HG02870 (cell line): ENCODE measurements around the gene PLPPR3.
"Not testable (repeated sequence)": the region's sequence is repeated elsewhere in the genome, so short reads cannot be mapped to it uniquely, and the experiment has no call there.

Experiments
- ATAC-seq: cut with Tn5 transposase; IDR thresholded peaks from one replicate; pipeline ENCODE4 v1.9.1; 2021; ENCODE audit warnings: mild to moderate bottlenecking, moderate library complexity; ENCODE audit not compliant: unreplicated experiment

PLPPR3 gene

DNA sequence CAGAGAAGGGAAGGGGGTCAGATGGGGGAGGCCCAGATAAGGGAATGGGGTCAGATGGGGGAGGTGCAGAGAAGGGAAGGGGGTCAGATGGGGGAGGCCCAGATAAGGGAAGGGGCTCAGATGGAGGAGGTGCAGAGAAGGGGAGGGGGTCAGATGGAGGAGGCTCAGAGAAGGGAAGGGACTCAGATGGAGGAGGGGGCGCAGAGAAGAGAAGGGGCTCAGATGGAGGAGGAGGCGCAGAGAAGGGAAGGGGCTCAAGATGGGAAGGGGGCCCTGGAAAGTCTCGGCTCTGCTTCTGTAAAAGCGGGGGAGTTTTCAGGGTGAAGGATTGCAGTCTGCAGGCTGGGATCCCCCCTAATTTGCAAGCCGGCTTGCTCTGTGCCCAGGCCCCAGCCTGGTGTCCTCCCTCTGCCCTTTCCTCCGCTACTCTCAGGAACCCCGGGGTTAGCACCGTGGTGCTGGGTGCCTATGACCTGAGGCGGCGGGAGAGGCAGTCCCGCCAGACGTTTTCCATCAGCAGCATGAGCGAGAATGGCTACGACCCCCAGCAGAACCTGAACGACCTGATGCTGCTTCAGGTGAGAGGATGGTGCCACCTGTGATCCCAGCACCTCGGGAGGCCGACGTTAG, 7.5 kb upstream of the PLPPR3 start:
- no peak for ATAC-seq

- ATAC-seq: no peak
Measured at GRCh38 chr19:827710-828321, 6.1 kb upstream of the PLPPR3 start, which contains the start of gene AZU1. Gene AZU1, plus strand, starts transcription at chr19:827837. Its CDS starts 10 bp downstream, at chr19:827847.

DNA sequence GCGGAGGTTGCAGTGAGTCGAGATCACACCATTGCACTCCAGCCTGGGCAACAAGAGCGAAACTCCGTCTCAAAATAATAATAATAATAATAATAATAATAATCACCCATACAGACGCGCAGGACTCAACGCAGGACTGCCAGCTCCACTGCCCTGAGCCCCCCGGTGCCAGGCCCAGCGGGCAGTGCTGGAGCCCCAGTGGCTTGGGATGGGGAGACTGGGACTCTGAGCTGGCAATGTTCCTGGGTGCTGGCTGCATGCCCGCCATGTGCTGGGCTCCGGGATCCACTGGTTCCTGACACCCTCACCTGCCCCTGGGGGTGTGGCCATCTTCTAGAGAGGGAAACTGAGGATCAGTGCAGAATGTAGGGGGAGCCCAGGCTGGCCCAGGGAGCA, 5.6 kb upstream of the PLPPR3 start:
- no peak for ATAC-seq

DNA sequence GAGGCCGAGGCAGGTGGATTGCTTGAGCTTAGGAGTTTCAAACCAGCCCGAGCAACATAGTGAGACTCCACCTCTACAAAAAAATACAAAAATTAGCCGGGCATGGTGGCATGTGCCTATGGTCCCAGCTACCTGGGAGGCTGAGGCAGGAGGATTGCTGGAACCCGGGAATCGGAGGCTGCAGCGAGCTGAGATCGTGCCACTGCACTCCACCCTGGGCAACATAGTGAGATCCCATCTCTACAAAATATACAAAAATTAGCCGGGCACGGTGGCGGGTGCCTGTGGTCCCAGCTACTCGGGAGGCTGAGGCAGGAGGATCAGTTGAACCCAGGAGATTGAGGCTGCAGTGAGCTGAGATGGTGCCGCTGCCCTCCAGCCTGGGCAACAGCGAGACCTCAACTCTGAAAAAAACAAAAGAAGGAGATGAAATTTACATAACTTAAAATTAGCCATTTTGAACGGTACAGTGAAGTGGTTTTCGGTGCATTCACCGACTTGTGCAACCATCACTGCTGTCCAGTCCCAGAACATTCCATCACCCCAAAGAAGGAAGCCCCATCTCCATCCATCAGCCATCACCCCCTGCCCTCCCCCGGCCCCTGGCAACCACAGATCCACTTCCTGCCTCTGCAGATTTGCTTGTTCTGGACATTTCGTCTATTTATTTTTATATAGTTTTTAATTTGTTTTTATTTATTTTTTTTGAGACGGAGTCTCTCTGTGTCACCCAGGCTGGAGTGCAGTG, 4.3 kb upstream of the PLPPR3 start:
- no peak for ATAC-seq

GRCh38 chr19:824885-825284, 3.1 kb upstream of the PLPPR3 start:
- no peak for ATAC-seq

DNA sequence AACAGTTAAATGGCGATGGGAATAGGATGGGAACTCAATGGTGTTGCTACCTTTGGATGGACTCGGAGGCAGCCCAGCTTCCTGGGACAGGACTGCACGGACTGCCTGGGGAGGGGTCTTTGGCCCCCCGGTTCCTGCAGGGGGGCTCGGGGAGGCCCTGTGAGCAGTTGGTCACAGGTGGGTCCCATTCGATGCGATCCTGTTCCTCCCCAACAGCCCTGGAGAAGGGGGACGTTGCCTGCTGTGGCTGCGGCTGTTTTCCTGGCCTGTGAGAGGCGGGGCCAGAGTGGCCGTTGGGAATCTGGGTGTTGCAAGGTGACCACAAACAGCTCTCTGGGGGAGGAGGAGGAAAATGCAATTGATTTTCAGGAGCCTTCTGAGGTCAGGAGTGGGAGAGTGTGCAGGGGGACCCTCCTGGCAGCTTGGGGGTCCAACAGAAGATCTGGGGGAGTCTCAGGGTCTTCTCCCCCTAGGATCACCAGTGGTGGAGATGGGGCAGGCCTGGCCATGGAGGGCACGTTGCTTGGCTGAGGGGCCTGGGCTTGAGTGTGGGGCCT, 1.9 kb upstream of the PLPPR3 start:
- ATAC-seq: no peak

GRCh38 chr19:821231-821824, 427 bp downstream of the PLPPR3 start:
- ATAC-seq: no peak

DNA sequence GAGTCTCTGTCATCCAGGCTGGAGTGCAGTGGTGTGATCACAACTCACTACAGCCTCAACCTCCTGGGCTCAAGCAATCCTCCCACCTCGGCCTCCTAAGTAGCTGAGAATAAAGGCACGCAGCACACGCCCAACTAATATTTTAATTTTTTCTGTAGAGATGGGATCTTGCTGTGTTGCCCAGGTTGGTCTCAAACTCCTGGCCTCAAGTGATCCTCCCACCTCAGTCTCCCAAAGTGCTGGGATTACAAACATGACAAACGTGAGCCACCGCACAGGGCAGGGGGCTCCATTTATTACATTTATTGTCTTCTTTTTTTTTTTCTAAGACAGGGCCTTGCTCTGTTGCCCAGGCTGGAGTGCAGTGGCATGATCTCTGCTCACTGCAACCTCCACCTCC, 1.5 kb downstream of the PLPPR3 start:
- ATAC-seq: not testable (repeated sequence)

DNA sequence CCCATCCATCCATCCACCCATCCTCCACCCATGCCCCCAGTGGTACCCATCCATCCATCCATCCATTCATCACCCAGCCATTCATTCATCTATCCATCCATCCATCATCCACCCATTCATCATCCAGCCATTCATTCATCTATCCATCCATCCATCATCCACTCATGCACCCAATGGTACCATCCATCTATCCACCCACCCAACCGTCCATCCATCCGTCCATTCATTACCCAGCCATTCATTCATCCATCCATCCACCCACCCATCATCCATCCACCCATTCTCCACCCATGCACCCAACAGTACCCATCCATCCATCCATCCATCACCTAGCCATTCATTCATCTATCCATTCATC, 5.3 kb downstream of the PLPPR3 start:
- no peak for ATAC-seq

DNA sequence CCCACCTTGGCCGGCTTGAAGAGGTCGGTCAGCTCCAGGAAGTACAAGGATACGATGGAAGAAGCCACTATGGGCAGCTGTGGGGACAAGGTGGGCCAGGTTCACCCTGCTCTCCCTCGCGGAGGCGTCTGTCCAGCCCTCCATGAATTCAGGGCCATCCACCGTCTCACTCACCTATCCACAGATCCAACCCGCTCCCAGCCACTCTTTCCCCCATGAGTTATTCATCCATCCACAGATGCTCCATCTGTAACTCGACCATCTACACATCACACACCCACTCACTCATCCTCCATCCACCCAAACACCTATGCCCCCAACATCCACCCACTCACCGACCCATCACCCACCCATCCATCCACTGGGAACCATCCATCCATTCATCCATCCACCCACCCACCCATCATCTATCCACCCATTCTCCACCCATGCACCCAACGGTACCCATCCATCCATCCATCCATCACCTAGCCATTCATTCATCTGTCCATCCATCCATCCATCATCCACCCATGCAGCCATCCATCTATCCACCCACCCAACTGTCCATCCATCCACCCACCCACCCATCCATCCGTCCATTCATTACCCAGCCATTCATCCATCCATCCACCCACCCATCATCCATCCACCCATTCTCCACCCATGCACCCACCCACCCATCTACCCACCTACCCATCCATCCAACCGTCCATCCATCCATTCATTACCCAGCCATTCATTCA, 5.8 kb downstream of the PLPPR3 start:
- no peak for ATAC-seq

GRCh38 chr19:815079-815774, 6.5 kb downstream of the PLPPR3 start:
- ATAC-seq: no peak

DNA sequence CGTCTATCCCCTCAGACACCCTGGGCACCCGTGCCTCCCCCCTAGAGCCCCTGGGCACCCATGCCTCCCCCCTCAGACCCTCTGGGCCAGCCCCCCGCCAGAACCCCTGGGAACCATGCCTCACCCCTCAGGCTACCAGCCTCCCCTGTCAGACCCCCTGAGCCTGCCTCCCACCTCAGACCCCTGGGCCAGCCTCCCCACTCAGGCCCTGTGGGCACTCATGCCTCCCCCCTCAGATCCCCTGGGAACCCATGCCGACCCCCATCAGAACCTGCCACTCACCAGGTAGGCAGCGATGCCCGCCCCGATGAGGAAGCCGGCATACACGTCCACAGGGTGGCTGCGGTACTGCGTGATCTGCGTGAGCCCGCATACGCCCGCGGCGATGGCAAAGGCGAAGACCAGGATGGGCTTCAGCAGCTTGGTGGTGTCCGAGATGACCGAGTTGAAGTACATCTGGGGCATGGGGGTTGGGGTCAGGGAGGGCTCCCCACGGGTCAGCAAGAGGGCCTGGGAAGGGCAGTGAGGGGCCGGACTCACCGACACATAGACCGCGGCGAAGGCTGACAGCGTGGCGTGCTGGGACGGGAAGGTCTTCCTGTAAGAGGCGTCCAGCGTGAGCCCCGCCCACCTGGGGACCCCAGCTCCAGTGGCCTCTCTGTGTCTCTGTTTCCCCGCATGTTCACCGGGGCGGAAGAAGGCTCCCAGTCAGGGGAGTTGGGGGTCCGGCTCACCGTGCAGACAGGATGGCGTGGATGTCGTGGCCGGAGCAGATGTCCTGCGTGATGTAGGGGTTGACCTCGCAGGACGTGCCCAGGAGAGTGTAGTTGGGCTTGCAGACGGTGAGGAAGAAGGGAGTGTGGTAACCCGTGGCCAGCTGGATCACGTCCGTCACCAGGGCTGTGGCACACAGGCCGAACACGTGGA, 7.3 kb downstream of the PLPPR3 start:
- ATAC-seq: no peak

DNA sequence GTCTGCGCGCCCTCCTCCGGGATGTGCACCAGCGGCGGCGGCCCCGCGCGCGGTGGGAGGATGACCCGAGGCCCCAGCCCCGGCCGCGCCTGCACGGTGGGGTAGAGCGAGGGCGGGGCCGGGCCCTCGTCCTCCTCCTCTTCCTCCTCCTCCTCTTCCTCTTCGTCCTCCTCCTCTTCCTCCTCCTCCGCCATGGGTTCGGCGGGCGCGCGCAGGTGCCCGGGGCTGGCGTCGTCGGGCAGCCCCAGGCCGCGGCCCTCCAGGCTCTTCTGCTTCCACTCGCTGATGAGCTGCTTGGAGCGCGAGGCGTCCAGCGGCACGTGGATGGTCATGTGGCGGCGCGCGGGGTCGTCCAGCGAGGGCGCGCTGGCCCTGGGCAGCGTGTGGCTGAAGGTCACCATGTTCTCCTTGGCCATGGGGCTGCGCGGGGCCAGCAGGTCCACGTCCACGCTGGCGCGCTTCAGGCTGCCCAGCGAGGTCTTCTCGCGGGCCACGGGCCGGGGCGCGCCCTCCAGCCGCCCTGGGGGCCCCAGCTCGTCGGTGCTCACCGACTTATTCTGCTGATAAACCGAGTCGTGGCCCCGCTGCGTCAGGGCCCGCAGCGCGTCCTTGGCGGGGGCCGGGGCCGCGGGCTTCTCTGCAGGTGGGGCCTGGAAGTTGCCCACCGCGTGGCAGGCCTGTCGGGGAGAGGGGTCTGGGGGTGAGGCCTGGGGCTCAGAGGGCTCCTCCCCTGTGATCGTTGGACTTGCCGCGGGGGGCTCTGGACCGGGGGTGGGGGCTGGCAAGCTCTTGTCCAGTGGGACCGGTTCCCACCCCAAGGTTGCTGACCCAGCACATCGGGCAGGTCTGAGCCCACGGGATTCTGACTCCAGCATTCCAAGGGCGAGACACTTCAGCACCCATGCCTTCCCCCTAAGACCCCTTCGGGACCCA, 8.3 kb downstream of the PLPPR3 start:
- ATAC-seq: no peak

GRCh38 chr19:812747-813218, 9.0 kb downstream of the PLPPR3 start:
- no peak for ATAC-seq

DNA sequence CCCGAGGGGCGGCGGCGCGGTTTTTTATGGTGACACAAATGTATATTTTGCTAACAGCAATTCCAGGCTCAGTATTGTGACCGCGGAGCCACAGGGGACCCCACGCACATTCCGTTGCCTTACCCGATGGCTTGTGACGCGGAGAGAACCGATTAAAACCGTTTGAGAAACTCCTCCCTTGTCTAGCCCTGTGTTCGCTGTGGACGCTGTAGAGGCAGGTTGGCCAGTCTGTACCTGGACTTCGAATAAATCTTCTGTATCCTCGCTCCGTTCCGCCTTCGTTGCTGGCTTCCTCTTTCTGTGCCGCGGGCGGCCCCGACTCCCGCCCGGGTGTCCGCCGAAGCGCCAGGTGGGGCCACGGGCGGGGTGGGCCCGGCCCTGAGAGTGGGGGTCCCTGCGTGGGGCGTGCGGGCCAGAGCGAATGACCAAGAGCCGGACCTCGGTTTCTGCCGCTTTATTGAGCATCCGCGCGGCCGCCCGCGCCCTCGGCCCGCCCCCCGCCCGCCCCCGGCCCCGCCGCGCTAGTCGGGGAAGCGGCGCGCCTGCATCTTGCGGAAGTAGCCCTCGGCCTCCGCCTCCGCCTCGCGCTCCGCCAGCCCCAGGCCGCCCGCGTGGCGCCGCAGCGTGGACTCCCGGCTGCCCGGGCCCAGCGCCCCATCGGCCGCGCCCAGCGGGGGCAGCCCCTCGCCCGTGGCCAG, 9.6 kb downstream of the PLPPR3 start:
- ATAC-seq: no peak

DNA sequence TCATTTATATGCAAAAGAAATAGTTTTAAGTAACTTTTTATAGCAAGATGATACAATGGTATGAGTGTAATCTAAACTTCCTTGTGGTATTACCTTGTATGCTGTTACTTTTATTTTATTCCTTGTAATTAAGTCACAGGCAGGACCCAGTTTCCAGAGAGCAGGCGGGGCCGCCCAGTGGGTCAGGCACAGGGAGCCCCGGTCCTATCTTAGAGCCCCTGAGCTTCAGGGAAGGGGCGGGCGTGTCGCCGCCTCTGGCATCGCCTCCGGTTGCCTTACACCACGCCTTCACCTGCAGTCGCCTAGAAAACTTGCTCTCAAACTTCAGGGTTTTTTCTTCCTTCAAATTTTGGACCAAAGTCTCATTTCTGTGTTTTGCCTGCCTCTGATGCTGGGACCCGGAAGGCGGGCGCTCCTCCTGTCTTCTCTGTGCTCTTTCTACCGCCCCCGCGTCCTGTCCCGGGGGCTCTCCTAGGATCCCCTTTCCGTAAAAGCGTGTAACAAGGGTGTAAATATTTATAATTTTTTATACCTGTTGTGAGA, 10.2 kb downstream of the PLPPR3 start:
- no peak for ATAC-seq

DNA sequence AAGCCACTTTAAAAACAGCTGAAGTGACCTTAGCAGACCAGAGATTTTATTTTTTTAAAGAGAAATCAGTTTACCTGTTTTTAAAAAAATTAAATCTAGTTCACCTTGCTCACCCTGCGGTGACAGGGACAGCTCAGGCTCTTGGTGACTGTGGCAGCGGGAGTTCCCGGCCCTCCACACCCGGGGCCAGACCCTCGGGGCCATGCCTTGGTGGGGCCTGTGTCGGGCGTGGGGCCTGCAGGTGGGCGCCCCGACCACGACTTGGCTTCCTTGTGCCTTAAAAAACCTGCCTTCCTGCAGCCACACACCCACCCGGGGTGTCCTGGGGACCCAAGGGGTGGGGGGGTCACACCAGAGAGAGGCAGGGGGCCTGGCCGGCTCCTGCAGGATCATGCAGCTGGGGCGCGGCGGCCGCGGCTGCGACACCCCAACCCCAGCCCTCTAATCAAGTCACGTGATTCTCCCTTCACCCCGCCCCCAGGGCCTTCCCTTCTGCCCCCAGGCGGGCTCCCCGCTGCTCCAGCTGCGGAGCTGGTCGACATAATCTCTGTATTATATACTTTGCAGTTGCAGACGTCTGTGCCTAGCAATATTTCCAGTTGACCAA, 10.8 kb downstream of the PLPPR3 start:
- no peak for ATAC-seq
